ENCODE results near the gene KRT10. TPM values are rescaled to one million over a fixed set of nuclear protein-coding genes. Genes with fewer than 3 reads are reported as not detected.
"Not testable (repeated sequence)": the region's sequence is repeated elsewhere in the genome, so short reads cannot be mapped to it uniquely, and the experiment has no call there.

KRT10 gene
- 28.5 and 34.7 TPM in 2 replicates for total RNA-seq (2014; rRNA removed; shearing (Covaris generic))

- DNase-seq (ENCODE audit: low spot score) = no peak
These were observed at the start of gene KRT10 for GRCh38 chr17:40822132-40822812. Gene KRT10, minus strand, starts transcription at chr17:40822614. Its CDS starts 29 bp downstream, at chr17:40822585.

- DNase-seq (ENCODE audit: low spot score) = no peak
These were observed 48.9 kb upstream of the KRT10 start for GRCh38 chr17:40871316-40871715.

DNA sequence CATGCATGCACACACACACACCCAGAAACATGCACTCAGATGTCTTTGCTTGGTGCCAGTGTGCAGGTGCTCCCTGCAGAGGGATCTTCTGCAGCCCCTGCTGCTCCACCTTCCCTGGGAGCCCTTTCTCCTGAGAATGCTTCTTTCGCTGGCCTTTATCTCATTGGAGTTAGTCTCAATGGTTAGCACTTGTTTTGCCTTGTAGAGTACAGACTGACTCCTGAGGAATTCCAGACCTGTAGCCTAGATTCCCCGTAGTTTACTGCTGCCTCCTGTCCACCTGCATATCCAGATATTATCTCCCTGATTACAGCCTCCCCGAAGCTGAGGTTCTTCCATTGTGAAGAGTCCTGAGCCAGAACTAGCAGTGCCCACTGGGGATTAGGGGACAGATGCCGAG lies 47.7 kb upstream of the KRT10 start:
- DNase-seq (ENCODE audit: low spot score) = no peak

DNA sequence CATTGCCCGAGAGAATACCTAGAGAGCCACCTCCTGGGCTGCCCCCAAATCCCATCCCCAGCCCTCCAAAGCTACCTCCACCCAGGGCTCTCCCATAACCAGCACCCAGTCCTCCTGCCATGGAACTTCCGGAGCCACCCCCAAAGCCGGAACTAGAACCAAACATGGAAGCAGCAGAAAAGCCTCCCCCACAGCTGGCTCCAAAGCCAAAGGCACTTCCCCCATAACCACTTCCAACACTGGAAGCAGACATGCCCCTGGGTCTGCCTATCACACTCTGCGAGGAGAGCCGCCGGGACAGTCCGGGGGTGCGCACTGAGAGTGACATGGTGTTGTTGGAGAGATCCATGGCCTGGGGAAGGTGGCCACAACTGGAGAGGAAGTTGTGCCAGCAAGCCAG lies 44.4 kb upstream of the KRT10 start, which contains the start of gene KRT12:
KRT12 (minus strand) TSS at position 386 of the 400 bp plus-strand sequence; CDS start at position 349, 37 bp downstream.
- DNase-seq (ENCODE audit: low spot score) = no peak

GRCh38 chr17:40864661-40865390 lies 42.4 kb upstream of the KRT10 start:
- DNase-seq (ENCODE audit: low spot score) = no peak

GRCh38 chr17:40862985-40863733 lies 40.7 kb upstream of the KRT10 start:
- DNase-seq (ENCODE audit: low spot score) = no peak

DNA sequence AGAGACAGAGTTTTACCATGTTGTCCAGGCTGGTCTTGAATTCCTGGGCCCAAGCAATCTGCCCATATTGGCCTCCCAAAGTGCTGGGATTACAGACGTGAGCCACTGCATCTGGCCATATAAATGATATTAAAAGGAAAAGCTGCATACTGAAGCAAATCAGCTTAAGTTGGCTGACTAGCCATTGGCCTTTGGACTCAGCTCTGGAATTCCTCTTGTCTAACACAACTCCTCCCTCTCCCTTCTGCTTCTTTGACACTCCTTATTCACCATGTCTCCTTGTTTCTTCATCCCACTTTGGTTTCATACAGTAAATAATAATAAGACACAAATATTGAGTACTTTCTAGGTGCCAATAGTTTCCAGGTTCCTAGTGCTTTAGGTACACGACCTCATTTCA lies 37.1 kb upstream of the KRT10 start:
- no peak for DNase-seq (ENCODE audit: low spot score)

DNA sequence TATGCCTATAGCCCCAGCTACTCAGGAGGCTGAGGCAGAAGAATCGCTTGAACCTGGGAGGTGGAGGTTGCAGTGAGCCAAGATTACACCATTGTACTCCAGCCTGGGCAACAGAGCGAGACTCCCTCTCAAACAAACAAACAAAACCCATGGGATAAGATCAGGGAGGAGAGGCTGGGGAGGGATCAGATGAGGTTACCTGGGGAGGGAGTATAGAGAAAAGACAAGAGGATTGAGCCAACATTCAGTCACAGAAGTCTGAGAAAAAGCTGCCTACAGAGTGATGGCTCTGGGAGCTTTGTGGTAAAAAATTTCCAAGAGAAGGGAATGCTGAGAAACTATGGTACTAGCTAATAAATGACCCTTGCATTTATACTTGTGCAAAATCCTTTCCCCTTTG lies 36.3 kb upstream of the KRT10 start:
- not testable (repeated sequence) for DNase-seq (ENCODE audit: low spot score)

DNA sequence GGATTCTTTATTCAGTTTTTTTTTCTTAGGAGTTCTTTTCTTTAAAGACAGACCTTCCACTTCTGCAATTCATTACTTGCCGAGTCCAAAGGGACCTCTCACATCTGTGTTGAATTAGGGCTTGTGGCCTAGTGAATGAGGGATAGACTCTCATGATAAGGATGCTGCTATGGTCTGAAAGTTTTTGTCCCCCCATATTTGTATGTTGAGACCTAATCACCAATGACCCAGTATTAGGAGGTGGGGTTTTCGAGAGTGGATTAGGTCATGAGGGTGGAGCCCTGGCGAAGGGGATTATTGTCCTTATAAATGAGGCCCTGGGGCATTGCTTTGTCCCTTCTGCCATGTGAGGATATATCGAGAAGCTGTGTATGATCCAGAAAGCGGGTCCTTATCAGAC lies 35.1 kb upstream of the KRT10 start:
- no peak for DNase-seq (ENCODE audit: low spot score)

DNA sequence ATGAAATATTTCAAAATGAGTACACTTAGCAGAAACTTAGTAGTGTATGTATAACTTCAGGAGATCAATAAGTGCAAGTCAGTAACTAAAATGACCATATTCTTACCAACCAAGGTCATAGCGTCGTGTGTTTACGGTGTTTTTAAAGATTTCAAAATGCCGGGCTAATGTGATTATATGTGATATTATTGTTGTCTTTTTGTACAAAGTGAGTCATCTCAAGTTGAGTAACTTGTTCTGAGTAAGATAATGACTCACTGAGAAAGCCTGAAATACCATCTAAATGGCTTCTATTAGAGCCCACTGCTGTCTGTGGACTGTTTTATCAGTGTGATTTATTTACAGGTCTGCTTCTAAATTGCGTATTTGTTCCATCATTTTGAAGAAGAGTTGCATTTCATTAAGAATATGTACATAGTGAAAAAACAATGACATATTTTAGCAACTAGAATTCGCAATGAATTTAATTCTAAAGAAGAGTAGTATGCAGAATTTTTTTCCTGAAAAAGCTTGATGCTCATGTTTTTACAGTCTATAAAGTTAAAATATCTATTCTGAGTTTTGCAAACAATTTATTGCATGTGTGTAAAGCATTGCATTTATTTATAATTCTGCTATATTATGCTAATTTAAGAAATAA lies 31.9 kb upstream of the KRT10 start:
- peak; percentile 94 for DNase-seq (ENCODE audit: low spot score)

GRCh38 chr17:40852364-40852763 lies 29.9 kb upstream of the KRT10 start:
- no peak for DNase-seq (ENCODE audit: low spot score)

DNA sequence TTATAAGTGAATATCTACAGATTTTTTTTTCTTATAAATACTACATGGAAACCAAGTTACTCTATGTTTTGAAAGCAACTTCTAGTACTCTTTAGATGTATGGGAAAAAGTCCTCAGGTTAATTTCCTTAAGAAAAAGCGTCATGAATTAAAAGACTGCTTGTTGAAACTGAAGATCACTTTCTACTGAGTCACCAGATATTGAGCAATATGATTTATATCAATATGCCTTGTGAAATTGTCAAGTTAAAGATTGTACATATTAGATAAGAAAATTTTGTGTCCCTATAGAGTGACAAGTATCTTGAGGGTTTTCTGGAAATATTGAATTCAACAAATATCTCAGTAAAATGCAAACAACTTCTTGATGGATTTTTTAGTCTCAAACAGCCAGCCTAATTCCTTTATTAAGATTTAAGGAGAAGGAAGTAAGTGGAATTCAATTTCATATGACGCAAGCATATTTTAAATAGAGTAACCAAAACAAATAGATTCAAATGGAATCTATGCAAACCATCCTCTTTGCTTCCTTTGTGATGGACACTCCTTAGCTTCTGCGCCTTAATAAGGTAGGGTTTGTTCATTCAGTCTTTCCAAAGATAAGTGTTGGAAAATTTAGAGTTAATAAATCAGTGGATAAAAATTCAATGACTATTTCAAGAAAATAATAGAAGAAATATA lies 28.0 kb upstream of the KRT10 start:
- DNase-seq (ENCODE audit: low spot score) = no peak

DNA sequence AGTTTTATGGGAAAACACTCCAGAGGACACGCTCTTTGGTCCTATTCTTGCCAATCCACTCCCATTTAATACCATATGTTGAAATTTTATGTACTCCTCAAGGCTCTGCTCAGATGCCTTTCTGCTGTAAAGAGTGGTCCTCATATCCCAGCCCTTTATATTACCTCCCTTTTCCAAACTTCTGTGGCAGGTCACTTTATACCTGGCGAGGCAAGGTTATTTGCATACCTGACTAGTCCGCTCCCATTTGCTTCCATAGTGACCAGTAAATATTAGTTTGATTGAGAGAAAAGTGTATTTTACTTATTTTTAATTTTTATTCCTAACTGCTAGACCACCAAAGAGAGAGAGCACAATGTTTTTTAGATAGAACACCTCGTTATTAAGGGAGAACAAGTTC lies 27.3 kb upstream of the KRT10 start:
- DNase-seq (ENCODE audit: low spot score) = no peak

DNA sequence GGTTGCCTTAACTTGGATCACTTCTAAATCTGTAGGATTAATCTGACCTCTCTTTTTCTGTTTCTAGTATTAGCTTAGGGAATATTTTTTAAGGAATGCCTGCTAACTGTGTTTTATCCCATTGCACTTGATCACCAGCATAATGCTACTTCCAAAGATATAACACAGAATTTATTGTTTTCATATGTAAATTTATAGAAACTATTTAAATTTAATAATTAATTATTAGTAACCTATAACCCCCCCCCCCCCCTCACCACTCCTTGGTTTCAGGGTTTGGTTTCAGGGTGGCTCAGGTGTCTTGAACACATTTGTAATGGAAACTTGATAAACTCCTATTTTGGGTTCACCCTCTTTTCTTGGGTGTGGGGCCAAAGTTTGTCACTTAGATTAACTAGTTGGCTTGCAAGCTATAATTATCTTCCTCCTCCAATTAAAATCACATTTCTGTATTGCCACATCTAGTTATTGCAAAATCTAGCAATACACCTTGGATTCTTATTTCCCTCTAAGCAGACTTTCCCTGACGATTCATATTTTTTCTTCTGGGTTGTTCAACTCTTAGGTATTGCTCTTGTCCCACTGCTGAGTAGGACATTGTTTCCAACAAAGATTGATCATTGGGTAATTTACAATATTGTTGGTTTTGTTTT lies 26.3 kb upstream of the KRT10 start:
- no peak for DNase-seq (ENCODE audit: low spot score)

- no peak for DNase-seq (ENCODE audit: low spot score)
These were observed 24.2 kb upstream of the KRT10 start for GRCh38 chr17:40846515-40847144.

DNA sequence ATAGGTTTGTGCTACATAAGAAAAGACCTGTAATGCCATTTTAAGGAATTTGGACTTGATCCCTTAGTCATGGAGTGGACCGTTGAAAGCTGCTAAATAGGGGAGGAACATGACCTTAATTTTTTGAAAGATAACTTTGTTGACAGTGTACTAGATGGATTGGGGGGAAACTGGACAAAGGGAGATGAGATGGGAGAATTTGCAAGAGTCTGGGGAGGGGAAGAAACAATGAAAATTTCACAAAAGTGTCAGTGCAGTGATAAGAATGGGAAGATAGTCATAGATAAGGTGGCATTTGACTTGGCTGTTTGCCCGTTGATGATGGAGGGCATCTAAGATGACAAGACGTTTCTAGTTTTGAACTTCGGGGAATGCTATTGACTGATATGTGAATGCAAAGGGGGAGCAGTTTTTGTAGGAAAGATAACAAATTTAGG lies 22.3 kb upstream of the KRT10 start:
- no peak for DNase-seq (ENCODE audit: low spot score)

GRCh38 chr17:40843242-40843641 lies 20.8 kb upstream of the KRT10 start:
- DNase-seq (ENCODE audit: low spot score) = no peak

GRCh38 chr17:40841246-40841645 lies 18.8 kb upstream of the KRT10 start:
- DNase-seq (ENCODE audit: low spot score) = no peak

- no peak for DNase-seq (ENCODE audit: low spot score)
These were observed 16.8 kb upstream of the KRT10 start for GRCh38 chr17:40839194-40839593.

GRCh38 chr17:40836020-40836419 lies 13.6 kb upstream of the KRT10 start:
- DNase-seq (ENCODE audit: low spot score) = no peak
